Kidney epithelial cell (primary cell): ENCODE measurements around the gene TP53TG5. TPM values are rescaled to one million over a fixed set of nuclear protein-coding genes. Genes with fewer than 3 reads are reported as not detected.

Experiments
- DNase-seq: peaks from one replicate; pipeline ENCODE4 v3.0.0-alpha.2; 2010; ENCODE audit warnings: low read depth
- H3K27me3 ChIP-seq: 2 replicates; pipeline ENCODE4 v1.6.0; 2011; ENCODE audit warnings: low read length; ENCODE audit not compliant: control insufficient read depth, insufficient read depth
- H3K36me3 ChIP-seq: 2 replicates; pipeline ENCODE4 v1.5.1; 2011; ENCODE audit warnings: low read length; ENCODE audit not compliant: control insufficient read depth, insufficient read depth
- H3K4me3 ChIP-seq: 2 replicates; pipeline ENCODE4 v1.5.1; 2011; ENCODE audit warnings: low read depth, mild to moderate bottlenecking, control low read depth, low read length
- total RNA-seq: library from RNA; depleted of rRNA; stranded (reverse); fragments of >200 nt; gene quantifications from 2 replicates; pipeline ENCODE4 v1.2.3, GENCODE V29; 2015
- TF ChIP-seq, protein P1 (sequence below): IDR thresholded peaks from 2 replicates; pipeline ENCODE4 v1.5.1; 2011; ENCODE audit warnings: mild to moderate bottlenecking, moderate library complexity, low read length, control low read depth, inconsistent platforms; ENCODE audit not compliant: insufficient read depth, poor library complexity, severe bottlenecking

Gene TP53TG5
- total RNA-seq, 1 donor from 2014 or later, result not detected

DNA sequence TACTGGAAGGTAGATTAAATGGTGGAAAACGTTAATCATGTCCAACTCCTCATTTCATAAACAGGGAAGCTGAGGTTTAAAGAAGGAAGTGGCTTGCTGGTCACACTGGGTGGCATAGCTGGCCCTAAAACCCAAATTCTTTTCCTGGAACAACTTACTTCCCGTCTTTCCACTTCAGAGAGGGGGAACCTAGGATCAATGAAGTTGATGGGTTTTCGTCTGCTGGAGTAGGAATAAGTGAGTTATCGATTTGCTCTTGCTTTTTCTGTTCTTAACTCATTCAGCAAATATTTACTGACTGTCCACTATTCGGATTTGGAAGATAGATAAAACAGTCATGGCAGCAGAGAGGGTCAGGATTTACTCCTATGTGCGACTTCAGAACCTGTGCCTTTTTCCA is 16.3 kb downstream of the TP53TG5 start:
- no peak for DNase-seq
- no peaks in the 10 kb centered on the region for H3K27me3 ChIP-seq

DNA sequence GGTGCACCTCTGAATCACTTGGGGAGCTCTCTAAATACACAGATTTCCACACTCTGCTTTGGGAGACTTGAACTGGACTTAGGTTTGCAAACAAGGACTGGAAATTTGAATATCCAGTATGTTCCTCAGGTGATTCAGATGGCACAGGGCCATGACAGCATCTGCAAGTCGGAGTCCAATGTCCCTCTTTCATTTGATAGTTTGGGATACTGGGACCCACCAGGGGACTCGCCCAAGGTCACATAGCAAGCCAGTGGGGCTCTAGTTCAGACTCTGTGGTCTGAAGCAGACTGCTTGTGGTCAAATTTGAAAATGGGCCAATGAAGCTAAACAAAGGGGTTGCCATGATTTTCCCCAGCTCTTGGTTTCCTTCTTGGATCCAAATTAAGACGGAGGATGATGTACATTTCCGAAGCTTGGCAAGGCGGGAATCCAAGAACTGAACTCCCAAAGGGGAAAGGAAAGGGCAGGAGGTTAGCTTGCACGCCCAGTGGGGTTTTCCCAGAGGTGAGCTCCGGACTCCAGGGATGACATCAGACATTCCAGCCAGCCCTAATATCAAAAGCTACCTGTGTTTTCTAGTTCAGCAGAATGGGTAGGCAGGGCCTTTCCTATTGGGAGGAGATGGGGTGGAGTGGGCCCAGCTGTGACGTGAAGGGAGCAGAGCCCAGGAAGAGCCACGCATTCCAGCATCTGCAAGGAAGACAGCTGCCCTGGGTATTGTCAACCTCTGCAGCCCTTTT is 18.5 kb downstream of the TP53TG5 start:
- no peak for DNase-seq
- H3K36me3 ChIP-seq, result no peaks in the 10 kb centered on the region
- no peak overlapping the region for H3K4me3 ChIP-seq
- TF ChIP-seq, protein P1, sequence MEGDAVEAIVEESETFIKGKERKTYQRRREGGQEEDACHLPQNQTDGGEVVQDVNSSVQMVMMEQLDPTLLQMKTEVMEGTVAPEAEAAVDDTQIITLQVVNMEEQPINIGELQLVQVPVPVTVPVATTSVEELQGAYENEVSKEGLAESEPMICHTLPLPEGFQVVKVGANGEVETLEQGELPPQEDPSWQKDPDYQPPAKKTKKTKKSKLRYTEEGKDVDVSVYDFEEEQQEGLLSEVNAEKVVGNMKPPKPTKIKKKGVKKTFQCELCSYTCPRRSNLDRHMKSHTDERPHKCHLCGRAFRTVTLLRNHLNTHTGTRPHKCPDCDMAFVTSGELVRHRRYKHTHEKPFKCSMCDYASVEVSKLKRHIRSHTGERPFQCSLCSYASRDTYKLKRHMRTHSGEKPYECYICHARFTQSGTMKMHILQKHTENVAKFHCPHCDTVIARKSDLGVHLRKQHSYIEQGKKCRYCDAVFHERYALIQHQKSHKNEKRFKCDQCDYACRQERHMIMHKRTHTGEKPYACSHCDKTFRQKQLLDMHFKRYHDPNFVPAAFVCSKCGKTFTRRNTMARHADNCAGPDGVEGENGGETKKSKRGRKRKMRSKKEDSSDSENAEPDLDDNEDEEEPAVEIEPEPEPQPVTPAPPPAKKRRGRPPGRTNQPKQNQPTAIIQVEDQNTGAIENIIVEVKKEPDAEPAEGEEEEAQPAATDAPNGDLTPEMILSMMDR, result no peak
- no peaks in the 10 kb centered on the region for H3K27me3 ChIP-seq

More for the DNA sequence above, 16.3 kb downstream of the TP53TG5 start:
- Histone ChIP-seq H3K4me3 (no peak overlapping the region), H3K36me3 (peaks cover under 1% of the 10 kb centered on the region)
- TF ChIP-seq, protein P1, result no peak

DNA sequence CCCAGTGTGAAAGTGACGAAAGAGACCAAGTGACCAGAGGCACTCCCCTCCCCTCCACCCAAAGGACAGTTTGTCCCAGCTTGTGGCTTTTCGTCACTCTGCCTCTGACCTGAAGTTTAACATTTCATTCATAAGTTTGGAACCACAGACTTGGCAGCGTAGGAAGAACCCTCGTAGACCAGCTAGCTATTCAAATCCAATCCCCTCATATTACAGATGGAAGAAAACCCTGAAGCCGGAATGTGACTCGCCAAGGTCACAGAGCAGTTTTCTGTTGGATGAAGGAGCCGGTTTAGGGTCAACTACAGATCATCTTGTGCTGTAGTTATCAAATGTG is 19.1 kb downstream of the TP53TG5 start:
- H3K27me3 ChIP-seq, result no peaks in the 10 kb centered on the region
- no peaks in the 10 kb centered on the region for H3K36me3 ChIP-seq
- DNase-seq, result no peak
- TF ChIP-seq, protein P1, result no peak
- H3K4me3 ChIP-seq, result no peak overlapping the region

DNA sequence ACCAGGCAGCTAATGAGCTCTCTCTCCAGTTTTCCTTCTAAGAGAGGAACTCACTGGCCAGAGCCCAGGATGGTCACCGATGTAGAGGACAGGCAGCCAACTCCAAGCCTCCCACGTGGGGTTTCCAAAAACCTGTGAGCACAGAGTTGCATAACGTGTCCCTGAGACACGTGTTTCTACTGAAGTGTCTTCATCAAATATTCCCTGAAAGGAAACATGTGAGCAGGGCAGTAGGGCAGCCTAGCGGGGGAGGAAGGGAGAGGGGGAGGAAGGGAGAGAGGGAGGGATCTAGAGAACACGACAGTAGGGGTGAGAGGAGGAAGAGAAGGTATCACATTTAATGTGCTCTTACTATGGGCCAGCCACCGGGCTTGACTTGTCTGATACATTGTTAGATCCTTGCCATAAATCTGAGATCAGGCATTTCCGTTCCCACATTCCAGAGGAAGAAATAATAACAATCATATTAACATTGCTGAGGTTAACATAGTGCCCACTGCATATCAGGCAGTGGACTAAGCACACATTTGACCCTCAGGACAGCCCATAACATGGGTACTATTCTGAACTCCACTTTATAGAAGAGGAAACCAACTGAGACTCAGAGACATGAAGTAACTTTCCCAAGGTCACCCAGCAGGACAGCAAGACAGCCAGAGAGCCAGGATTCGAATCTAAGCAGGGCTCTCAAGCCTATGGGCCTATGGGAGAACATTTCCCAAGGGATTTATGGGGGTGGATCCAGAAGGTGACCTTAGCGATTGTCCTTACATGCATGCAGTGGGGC is 19.6 kb downstream of the TP53TG5 start:
- no peak for DNase-seq
- TF ChIP-seq, protein P1, result no peak

DNA sequence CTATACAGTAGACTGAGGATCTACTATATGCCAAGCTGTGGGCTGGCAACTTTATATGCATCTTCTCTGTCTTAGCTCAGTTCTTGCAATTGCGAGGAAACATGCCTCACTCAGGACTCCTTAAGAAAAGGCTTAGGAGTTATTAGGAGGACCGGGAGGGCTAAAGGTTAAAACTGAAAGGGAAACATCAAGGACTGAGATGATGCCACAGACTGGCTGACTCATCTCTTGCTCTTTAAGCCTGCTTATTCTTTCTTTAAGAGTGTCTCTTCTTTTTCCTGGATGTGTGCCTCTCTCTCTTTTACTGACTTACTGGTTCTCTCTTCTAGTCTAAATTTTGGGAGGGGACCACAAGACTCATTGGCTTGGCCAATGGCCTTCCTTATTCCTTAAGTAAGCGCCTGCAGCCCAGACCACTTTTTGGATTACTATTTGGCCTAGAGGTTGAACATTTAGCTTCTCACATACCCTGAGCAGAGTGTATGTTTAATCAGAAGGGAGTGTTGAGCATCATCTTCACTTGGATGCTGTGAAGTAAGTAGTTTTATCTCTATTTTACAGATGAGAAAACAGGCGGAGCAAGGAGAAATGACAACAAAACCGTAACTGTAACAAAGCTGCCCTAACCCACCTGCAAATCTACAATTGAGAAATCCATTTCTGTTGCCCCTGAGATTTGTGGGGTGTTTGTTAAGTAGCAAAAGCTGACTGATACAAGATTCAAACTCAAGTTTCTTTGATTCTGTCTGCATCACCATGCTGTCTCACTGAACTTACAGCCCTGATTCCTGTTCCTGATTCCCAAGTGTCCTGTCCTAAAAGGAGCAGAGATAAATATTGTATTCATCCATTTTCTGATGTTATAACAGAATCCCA is 22.7 kb downstream of the TP53TG5 start:
- TF ChIP-seq, protein P1, result no peak
- no peaks in the 10 kb centered on the region for H3K36me3 ChIP-seq
- H3K27me3 ChIP-seq, result no peaks in the 10 kb centered on the region
- no peak overlapping the region for H3K4me3 ChIP-seq
- DNase-seq, result no peak

More for the DNA sequence above, 19.6 kb downstream of the TP53TG5 start:
- Histone ChIP-seq H3K27me3 (no peaks in the 10 kb centered on the region), H3K4me3 (no peak overlapping the region), H3K36me3 (no peaks in the 10 kb centered on the region)
